GM19035 (cell line): Measurements from ENCODE around the gene EFHC2.
"Not testable (repeated sequence)": the region's sequence is repeated elsewhere in the genome, so short reads cannot be mapped to it uniquely, and the experiment has no call there.

ENCODE experiments used
- ATAC-seq: cut with Tn5 transposase; IDR thresholded peaks from one replicate; pipeline ENCODE4 v1.9.1; 2021; ENCODE audit not compliant: unreplicated experiment

Gene EFHC2

DNA sequence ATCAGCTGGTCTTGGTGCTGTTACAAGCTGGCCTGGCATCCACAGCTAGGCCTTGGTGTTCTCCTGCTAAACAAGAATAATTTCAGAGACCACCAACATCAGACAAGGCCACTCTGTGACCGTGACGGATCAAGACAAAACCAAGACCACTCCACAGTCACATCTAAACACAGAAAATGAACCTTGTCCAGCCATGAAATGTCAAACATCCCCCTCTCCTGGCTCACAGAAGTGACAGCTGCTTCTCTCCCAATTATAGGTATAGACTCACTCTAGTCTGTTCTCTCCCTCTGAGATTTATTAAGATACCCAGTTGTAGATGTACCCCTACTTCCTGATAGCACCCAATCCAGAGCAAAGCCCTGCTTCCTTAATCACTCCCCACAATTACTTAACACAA is 40.4 kb downstream of the EFHC2 start:
- no peak for ATAC-seq

DNA sequence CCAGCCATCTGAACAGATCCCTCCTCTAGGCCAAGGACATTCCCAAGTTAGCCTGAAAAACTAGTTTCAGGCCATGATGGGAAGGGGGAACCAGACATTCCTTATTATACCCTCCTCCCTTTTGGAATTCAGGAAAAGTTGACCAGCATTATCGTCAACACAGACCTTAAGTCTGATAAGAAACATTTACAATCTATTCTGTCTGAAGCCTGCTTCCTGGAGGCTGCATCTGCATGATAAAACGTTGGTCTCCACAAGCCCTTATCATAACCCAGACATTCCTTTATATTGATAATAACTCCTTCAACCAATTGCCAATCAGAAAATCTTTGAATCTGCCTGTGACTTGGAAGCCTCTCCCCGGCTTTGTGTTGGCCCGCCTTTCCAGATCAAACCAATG is 44.3 kb downstream of the EFHC2 start:
- ATAC-seq: no peak

DNA sequence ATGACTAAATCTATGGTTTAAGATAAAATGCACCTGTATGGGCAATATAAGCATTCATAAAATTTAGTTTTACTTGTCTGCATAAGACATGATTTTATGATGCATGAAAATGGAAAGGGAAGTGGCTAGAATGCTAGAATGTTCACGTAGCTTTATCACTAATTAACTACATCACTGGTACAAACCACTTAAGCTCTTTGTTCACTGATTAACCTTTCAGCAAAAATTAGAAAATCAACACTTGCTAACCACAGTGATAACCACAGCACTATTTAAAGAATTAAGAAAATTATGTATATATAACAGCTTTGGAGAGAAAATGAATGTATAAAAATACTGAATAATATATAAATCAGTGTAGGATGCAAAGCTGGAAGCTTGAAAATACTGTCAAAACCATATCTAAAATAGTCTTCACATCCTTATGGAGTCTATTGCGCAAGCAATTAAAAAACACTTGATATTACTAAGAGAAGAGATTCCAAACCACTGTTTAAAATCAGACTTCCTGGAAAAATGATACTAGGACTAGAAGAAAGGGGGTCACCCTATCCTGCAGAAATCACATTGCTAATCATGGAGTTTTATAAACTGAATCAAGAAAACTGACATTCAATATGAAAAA is 51.9 kb downstream of the EFHC2 start:
- no peak for ATAC-seq

DNA sequence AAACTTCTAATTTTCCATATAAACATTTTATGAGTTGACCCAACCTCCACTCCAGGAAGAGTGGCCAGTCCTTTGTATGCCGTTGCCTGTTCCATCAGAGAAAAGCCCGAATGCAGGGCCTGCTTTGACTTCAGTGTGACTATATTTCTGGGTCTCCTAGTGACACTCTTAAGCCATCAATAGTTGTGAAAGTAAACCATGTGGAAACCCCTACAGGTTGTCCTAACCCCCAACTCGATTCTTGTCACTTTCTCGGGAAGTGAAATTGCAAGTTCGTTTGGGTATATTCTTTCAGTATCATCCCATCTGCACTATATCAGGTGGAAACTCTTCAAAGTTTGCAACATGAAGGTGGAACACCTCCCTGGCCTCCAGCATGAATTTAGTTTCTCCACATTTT is 52.8 kb downstream of the EFHC2 start:
- ATAC-seq: no peak

DNA sequence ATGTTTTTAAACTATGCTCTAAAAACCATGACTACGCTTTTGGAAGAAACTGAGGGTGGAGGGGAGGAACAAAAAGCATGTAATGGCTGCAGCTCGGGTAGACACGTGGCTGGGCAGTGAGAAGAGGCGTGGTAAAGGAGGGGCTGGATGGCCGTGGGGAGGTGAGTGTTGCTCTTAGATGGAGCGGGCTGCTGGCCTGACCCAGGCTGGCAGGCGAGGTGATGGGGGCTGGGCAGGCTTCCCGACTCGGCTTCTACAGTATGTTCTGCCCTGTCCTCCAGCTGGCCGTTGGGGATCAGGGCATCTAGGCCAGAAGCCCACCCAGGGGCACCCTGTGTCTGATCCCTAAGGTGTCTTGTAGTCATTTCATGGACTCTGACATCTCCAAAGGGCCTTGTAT is 60.7 kb downstream of the EFHC2 start:
- no peak for ATAC-seq

DNA sequence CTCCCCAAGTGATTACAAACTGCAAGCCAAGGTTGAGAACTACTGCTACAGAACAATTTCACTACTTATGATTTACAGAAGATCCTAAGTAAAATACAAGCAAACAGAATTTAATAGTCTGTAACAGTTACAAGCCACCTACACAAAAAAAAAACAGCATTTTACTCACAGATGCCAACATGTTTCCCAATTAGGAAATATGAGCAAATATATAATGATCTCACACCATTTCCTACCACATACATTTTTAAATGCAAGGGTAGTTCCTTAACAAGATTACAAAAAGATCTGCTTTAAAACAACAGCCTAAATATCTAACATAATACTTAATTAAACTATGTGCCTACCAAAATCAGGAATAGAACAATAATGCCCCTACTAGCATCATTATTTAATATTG is 63.4 kb downstream of the EFHC2 start:
- ATAC-seq: no peak

DNA sequence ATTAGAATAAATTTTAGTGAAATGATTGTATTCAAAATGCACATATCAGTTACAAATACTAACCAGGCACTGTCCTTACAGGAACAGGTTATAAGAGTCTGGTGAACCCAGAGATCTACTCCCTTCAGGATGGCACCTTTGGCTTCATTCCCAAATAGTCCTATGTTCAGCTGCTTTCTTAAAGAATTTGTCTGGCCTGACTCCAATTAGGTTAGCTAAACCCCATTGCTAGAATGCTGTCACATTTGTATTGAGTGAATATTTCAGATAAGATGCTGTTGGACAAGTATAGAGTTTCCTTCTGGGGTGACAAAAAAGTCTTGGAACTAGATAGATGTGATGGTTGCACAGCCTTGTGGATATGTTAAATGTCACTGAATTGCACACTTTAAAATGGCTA is 69.4 kb downstream of the EFHC2 start:
- no peak for ATAC-seq

DNA sequence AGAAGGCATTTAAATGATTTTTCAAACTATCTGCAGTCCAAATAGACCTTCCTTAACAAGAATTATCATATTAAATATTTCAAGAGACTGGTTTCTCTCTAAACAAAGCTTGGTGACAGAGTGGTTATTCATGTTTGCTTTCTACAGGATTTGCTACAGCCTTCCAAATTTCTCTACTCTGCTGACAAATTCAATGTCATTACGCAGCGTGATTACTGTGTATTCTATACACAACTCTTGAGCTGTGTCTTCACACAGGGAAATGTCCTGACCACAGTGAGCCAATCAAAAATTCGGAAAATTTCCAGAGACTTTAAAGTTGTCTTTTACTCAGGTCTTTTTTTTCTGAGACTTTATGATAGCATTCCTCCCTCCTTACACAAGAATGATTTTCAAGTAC is 75.6 kb downstream of the EFHC2 start:
- ATAC-seq: no peak

DNA sequence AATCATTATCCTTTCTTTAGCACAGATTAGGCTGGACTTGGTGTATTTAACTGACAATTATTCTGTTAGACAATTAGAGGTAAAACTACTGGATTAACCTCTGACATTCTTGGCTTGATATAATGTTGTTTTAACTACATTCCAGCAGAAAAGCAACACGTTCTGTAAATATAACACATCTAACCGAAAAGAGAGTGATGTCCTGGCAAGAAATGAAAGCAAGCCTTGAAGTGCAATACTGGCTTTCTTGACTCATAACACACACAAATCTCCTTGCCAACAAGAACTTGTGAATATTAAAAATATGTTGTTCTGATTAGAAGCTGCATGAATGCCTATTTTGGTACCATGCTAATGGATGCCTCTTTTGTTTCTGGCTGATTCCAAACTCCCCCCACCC is 76.4 kb downstream of the EFHC2 start:
- no peak for ATAC-seq

DNA sequence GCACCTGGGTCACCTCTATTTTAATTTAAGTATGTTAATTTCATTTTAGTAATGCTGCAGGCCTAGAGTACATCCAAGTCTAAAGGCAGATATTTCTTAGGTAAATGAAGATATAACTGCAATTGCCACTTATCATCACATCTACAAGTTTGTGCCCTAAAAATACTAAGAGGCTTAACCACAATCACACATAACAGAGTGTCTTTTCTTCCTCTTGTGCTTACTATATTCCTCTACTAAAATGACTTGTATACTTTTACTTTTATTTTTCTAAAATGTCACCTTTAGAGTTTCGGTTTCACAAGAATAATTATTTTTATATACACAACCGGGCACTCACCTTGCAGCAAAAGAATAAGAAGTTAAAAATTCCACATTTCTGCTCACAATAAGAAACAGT is 77.9 kb downstream of the EFHC2 start:
- ATAC-seq: no peak

DNA sequence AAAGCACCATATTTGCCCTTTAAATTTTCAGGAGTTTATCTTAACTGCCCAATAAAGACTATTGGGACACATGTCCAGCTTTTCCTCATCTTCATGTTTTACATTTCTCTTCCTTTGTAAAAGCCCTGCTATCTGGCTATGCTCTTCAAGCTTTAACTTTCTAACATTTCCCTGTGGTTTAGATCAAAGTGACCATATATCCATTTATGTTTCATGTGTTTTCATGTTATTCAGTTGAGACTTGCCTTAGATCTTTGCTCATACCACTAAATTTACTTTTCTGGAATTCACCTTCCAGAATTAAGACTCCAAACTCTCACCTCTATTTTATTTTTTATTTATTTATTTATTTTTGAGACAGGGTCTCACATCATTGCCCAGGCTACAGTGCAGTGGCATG is 78.5 kb downstream of the EFHC2 start:
- no peak for ATAC-seq

DNA sequence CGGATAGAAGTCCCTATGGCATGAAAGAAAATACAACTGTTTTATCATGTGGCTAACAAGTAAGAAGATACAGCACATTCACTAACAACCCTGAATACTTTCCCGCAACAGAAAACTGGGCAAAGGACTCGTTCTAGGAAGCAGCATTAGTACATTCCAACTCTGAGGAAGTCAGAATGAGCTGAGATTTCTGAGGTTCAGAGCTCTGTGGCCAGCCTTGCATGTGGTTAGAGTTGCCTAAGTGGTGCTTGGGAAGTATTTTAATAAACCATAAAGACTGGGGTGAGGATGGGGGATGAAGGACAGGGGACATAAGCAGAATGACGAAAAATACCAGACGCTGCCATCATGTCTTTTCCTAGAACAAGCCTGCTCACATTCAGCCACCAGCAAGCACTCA is 82.2 kb downstream of the EFHC2 start:
- ATAC-seq: no peak

DNA sequence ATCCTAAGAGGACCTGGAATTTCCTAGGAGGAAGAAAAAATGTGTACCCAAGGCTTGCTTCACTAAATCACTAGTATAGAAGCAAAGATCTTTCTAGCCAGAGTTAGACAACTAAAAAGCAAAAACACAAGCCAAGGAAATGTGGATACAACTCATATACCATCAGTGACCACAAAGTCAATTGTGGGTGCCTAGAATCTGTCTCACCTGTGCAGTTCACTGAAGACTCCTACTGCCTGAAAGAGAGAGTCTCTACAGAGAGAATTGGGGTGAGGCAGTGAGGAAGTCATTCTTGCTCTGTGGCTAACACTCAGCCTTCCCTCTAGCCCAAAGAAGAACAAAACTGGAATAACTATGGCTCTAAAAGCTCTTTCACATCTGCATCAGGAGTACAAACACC is 82.9 kb downstream of the EFHC2 start:
- ATAC-seq: no peak

DNA sequence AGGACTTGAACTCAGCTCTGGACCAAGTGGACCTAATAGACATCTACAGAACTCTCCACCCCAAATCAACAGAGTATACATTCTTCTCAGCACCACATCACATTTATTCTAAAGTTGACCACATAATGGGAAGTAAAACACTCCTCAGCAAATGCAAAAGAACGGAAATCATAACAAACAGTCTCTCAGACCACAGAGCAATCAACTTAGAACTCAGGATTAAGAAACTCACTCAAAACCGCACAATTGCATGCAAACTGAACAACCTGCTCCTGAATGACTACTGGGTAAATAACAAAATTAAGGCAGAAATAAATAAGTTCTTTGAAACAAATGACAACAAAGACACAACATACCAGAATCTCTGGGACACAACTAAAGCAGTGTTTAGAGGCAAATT is 87.7 kb downstream of the EFHC2 start:
- ATAC-seq: not testable (repeated sequence)

DNA sequence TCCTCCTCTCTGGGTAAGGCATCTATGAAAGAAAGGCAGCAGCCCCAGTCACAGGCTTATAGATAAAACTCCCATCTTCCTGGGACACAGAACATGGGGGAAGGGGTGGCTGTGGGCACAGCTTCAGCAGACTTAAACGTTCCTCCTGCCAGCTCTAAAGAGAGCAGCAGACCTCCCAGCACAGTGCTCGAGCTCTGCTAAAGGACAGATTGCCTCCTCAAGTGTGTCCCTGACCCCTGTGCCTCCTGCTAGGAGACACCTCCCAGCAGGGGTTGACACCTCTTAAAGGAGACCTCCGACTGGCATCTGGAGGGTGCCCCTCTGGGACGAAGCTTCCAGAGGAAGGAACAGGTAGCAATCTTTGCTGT is 89.9 kb downstream of the EFHC2 start:
- ATAC-seq: no peak

DNA sequence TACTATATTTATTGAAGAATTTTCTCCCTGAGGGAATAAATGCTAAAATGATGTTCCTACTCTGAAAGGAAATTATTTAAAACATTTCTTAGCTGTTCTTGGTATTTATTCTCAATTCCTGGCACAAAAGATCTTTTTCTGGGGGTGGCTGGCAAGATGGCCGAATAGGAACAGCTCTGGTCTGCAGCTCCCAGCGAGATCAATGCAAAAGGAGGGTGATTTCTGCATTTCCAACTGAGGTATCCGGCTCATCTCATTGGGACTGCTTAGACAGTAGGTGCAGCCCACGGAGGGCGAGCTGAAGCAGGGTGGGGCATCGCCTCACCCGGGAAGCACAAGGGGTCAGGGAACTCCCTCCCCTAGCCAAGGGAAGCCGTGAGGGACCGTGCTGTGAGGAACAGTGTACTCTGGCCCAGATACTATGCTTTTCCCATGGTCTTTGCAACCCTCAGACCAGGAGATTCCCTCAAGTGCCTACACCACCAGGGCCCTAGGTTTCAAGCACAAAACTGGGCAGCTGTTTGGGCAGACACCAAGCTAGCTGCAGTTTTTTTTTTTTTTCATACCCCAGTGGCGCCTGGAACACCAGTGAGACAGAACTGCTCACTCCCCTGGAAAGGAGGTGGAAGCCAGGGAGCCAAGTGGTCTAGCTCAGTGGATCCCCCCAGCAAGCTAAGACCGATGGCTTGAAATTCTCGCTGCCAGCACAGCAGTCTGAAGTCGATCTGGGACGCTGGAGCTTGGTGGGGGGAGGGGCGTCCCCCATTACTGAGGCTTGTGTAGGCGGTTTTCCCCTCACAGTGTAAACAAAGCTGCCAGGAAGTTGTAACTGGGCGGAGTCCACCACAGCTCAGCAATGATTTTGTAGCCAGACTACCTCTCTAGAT is 90.5 kb downstream of the EFHC2 start:
- ATAC-seq: peak; percentile 91

DNA sequence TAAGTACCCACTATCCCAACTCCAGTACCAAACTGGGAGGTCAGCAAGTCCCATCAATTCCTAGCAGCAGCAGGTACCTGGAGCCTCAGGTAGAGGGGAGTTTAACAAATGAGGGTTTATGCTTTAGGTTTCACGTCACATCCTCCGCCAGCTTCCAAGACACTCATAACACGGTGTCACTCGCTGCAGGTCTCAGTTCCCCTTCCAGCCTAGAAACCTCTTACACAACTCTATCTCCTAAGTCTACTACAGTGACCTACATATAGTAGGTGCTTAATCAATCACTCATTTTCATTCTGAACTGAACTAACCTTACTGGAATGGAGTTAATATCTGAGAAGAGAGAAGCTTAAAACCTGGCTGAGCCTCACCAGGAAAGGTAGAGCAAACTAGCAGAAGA is 96.0 kb downstream of the EFHC2 start:
- no peak for ATAC-seq

DNA sequence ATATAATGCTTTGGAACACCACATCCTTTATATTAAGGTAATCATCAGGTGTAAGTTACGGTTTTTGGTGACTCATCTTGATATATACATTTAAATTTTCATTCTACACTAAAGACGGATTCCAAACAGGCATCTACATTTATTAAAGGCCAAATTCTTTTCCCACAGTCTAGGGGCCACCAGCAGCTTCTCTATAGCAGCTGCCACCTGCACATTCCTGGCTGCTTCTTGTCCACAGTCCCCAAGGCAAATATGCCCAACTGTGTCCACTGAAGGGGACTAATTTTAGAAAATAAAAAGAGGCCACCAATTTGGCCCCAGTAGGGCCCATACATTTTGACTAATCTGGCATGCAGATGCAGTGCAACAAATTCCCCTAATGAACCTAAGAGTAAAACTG is 96.6 kb downstream of the EFHC2 start:
- no peak for ATAC-seq

DNA sequence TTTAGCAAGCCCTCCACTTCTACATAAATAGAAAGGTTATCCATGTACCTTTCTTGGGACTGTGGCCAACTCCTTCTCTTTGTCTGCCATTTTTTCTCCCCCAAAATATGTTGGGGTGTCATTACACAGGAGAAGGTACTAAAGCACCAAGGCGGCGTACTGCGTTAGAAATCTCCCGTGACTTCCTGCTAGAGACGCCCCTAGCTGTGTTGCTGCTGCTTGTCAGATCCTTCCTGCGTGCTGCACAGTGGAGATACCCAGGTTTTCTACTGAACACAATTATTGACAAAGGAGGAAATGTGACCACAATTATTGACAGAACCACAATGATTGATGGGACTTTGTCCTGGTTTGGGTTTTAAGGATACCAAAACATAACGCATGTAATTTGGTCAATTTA is 97.7 kb downstream of the EFHC2 start:
- no peak for ATAC-seq

DNA sequence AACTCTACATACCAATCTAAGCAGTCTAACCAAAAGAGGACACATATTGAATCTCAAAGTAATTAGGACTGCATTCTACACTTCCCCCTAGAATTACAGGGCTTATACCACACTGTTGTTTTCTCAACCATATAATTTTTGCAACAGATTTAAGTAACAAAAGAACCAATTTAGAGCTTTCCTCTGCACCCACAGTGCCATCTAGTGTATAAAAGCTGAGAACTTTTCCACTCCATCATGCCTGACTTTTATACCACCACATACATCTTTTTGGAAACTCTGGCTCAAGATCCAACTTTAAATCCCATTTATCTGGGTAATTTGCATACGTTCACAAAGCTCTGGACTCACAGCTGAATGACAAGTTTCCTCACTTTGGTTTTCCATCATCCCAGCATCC is 99.5 kb downstream of the EFHC2 start:
- ATAC-seq: no peak

DNA sequence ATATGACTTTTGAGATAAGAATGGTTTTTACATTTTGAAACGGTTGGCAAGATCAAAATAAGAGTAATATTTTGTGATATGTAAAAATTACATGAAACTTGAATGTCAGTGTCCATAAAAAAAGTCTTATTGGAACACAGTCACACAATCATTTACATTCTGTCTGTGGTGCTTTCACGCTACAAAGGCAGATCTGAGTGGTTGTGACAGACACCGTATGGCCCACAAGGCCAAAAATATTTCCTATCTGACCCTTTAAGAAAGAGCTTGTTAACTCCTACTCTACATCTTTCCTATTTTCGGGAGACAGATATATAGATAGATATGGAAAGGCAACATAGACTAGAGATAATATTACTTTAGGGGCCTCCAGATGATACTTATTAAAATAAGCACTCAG is 101.9 kb downstream of the EFHC2 start:
- no peak for ATAC-seq

DNA sequence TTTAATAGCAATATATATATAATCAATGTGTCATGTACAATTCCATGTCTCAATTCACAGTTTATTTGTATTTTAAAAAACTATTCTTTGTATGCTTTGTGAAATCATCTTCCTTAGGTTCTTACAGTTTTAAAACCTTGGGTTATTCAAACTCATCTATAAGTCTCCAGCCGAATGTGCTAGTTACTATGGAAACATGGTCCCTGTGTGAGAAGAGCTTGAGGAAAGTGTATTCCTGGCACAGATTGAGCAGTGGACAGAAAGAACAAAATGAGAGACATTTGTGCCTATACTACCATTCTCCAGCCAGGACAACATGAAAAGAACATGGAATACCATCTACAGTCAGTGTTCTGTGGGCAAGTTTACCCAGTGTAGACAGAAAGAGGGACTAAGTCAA is 103.4 kb downstream of the EFHC2 start:
- ATAC-seq: no peak

DNA sequence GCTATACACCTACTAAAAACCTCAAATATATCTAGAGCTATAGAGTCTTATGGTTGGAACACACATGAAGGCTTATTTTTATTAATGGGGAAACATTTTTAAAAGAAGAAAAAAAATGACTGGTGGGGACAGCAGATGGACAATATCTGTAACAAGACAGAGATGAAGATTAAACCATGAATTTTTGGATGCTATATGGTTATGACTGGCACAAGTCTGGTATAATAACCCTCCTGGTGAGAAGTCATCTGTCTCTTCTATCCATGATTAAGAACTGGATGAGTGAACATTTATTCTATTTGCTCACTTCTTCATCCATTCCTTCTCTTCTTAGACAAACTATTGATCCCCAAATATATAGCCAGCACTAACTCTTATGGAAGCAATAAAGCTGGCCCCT is 104.4 kb downstream of the EFHC2 start:
- ATAC-seq: no peak
